ENCODE data around the gene P4HB.

Gene P4HB

DNA sequence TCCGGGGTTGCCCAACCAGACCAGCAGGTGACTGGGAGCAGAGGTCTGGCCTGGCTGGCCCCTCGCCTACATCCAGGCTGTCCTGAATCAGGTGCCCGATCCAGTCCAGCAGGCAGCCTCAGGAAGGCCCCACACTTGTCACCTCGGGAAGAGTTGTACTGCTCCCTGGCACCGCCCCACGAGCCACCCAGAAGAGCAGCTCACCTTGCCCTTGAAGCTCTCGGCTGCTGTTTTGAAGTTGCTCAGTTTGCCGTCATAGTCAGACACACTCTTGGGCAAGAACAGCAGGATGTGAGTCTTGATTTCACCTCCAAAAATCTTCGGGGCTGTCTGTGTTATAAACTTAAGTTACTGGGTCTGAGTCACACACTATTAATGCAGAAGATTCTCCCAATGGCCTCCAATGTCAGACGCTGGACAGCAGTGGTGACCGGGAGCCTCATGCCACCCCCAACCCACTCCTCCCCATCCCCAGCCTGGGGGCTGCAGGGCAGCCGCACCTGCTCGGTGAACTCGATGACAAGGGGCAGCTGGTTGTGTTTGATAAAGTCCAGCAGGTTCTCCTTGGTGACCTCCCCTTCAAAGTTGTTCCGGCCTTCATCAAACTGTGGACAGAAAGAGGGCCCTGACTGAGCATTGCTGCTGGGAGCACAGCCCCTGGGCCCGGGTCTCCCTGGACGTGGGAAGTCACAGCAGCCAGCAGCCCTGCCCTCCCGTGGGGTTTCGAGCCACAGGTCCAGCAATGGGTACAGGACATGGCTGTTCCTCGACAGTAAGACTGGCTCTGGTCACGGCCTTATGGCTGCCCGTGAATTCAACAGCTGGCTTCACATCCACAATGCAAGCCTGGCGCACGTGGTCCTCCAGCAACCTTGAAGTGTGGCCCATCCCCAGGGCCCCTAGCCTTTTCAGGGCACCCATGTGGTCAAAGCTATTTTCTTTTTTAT is 13.3 kb downstream of the P4HB start:
- TF ChIP-seq, protein P1, sequence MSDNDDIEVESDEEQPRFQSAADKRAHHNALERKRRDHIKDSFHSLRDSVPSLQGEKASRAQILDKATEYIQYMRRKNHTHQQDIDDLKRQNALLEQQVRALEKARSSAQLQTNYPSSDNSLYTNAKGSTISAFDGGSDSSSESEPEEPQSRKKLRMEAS (IDR thresholded peaks at IDR 0.05), result no peak
- TF ChIP-seq TEAD4 (IDR thresholded peaks at IDR 0.05) (no peak), NFIC (IDR thresholded peaks at IDR 0.05) (no peak), EGR1 (IDR thresholded peaks at IDR 0.05) (no peak)

DNA sequence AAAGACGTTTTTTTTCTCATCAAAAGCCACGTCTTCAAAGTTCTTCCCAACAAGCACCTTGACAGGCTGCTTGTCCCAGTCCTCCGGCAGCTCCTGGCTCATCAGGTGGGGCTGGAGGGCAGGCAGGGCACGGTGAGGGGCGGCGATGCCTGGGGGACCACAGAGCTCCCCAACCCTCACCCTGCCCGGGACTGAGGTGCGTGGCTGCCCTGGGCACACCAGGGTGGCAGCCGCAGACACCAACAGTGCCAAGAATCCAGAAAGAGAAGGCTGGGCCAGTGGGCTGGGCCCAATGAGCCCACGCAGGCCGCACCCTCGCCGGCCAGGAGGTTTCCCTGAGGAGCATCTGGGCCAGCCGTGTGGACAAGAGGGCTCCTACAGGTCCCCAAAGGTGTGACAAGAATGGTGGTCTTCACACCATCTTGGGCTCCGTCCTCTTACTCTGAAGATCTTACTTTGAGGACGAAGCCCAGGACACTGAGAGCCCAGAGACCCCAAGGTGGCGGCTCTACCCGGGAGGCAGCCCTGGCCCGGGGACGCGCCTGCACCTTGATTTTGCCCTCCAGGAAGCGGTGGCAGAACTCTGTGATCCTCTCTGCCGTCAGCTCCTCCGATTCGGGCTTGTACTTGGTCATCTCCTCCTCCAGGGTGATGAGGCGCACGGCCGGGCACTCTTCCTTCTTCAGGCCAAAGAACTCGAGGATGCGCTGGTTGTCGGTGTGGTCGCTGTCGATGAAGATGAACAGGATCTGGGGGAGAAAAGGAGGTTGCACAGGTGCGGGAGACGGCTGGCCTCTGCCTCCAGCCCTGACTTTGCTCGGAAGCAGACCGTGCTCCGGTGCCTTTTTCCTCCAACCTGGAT is 14.2 kb downstream of the P4HB start:
- TF ChIP-seq YY1 (IDR thresholded peaks at IDR 0.05; ENCODE audit: low read depth) (no peak), RAD21 (IDR thresholded peaks at IDR 0.05; ENCODE audit: low read depth) (no peak), EGR1 (IDR thresholded peaks at IDR 0.05) (no peak), NFIC (IDR thresholded peaks at IDR 0.05) (no peak), TAF1 (IDR thresholded peaks at IDR 0.05; ENCODE audit: low read depth) (no peak), CREB1 (IDR thresholded peaks at IDR 0.05; ENCODE audit: low read depth) (no peak), CEBPB (IDR thresholded peaks at IDR 0.05) (no peak), TEAD4 (IDR thresholded peaks at IDR 0.05) (no peak), TCF12 (IDR thresholded peaks at IDR 0.05; ENCODE audit: low read depth) (no peak), ZBTB7A (IDR thresholded peaks at IDR 0.05; ENCODE audit: low read depth) (no peak), FOXM1 (IDR thresholded peaks at IDR 0.05; ENCODE audit: borderline replicate concordance, low read depth) (no peak), EP300 (IDR thresholded peaks at IDR 0.05; ENCODE audit: borderline replicate concordance) (no peak)
- TF ChIP-seq, protein P1 (IDR thresholded peaks at IDR 0.05), result no peak
- TF ChIP-seq, protein P2, sequence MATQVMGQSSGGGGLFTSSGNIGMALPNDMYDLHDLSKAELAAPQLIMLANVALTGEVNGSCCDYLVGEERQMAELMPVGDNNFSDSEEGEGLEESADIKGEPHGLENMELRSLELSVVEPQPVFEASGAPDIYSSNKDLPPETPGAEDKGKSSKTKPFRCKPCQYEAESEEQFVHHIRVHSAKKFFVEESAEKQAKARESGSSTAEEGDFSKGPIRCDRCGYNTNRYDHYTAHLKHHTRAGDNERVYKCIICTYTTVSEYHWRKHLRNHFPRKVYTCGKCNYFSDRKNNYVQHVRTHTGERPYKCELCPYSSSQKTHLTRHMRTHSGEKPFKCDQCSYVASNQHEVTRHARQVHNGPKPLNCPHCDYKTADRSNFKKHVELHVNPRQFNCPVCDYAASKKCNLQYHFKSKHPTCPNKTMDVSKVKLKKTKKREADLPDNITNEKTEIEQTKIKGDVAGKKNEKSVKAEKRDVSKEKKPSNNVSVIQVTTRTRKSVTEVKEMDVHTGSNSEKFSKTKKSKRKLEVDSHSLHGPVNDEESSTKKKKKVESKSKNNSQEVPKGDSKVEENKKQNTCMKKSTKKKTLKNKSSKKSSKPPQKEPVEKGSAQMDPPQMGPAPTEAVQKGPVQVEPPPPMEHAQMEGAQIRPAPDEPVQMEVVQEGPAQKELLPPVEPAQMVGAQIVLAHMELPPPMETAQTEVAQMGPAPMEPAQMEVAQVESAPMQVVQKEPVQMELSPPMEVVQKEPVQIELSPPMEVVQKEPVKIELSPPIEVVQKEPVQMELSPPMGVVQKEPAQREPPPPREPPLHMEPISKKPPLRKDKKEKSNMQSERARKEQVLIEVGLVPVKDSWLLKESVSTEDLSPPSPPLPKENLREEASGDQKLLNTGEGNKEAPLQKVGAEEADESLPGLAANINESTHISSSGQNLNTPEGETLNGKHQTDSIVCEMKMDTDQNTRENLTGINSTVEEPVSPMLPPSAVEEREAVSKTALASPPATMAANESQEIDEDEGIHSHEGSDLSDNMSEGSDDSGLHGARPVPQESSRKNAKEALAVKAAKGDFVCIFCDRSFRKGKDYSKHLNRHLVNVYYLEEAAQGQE (IDR thresholded peaks at IDR 0.05; ENCODE audit: low read depth), result no peak
- TF ChIP-seq, protein P3, sequence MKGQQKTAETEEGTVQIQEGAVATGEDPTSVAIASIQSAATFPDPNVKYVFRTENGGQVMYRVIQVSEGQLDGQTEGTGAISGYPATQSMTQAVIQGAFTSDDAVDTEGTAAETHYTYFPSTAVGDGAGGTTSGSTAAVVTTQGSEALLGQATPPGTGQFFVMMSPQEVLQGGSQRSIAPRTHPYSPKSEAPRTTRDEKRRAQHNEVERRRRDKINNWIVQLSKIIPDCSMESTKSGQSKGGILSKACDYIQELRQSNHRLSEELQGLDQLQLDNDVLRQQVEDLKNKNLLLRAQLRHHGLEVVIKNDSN (IDR thresholded peaks at IDR 0.05), result no peak

DNA sequence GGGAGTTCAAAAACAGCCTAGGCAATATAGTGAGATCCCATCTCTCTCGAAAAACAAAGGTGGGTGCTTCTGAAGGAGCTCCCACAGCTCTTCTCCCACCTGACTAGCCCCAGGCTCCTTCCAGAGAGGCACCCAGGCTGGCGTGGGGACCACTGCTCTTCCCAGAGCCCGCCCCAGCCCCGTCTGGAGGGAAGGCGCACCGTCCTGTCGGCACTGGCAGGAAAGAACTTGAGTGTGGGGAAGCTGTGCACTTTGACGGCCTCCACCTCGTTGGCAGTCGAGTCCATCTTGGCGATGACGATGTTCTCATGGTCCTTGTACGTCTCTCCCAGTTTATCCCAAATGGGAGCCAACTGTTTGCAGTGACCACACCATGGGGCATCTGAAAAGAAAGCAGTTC is 15.0 kb downstream of the P4HB start:
- TF ChIP-seq NFIC (IDR thresholded peaks at IDR 0.05), result no peak
- TF ChIP-seq, protein P1 (IDR thresholded peaks at IDR 0.05), result no peak
- TF ChIP-seq, protein P3 (IDR thresholded peaks at IDR 0.05), result no peak
- TF ChIP-seq RAD21 (IDR thresholded peaks at IDR 0.05; ENCODE audit: low read depth), result no peak
- no peak for TF ChIP-seq TCF12 (IDR thresholded peaks at IDR 0.05; ENCODE audit: low read depth)
- TF ChIP-seq EGR1 (IDR thresholded peaks at IDR 0.05), result no peak
- no peak for TF ChIP-seq EP300 (IDR thresholded peaks at IDR 0.05; ENCODE audit: borderline replicate concordance)
- no peak for TF ChIP-seq FOXM1 (IDR thresholded peaks at IDR 0.05; ENCODE audit: borderline replicate concordance, low read depth)

DNA sequence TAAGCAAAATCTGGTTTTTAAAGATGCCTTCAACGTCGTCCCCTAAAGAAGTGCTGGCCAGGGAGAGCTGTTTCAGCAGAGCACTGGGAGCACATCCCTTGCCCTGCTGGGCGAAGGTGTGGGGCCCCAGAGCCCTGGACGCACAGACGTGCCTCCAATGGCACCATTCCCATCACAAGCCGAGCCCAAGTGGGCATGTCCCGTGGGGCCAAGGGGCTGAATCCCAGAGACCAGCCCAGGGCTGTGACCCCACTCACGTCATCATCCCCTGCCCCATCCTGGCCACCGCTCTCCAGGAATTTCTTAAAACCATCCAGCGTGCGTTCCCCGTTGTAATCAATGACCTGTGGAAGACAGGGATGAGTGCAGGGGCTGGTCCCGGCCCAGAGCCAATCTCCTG is 15.4 kb downstream of the P4HB start:
- no peak for TF ChIP-seq CEBPB (IDR thresholded peaks at IDR 0.05)
- TF ChIP-seq, protein P3 (IDR thresholded peaks at IDR 0.05), result no peak
- TF ChIP-seq RAD21 (IDR thresholded peaks at IDR 0.05; ENCODE audit: low read depth), result no peak
- TF ChIP-seq NFIC (IDR thresholded peaks at IDR 0.05), result no peak
- TF ChIP-seq TCF12 (IDR thresholded peaks at IDR 0.05; ENCODE audit: low read depth), result no peak
- no peak for TF ChIP-seq TAF1 (IDR thresholded peaks at IDR 0.05; ENCODE audit: low read depth)
- TF ChIP-seq, protein P1 (IDR thresholded peaks at IDR 0.05), result no peak
- TF ChIP-seq CREB1 (IDR thresholded peaks at IDR 0.05; ENCODE audit: low read depth), result no peak
- TF ChIP-seq, protein P2 (IDR thresholded peaks at IDR 0.05; ENCODE audit: low read depth), result no peak
- no peak for TF ChIP-seq EGR1 (IDR thresholded peaks at IDR 0.05)
- TF ChIP-seq YY1 (IDR thresholded peaks at IDR 0.05; ENCODE audit: low read depth), result no peak
- TF ChIP-seq ZBTB7A (IDR thresholded peaks at IDR 0.05; ENCODE audit: low read depth), result no peak
